HG03095 (cell line): ENCODE data around the gene ATP13A4.

Source experiments
- ATAC-seq: cut with Tn5 transposase; IDR thresholded peaks from one replicate; pipeline ENCODE4 v1.9.1; 2021; ENCODE audit warnings: moderate library complexity; ENCODE audit not compliant: unreplicated experiment

Gene ATP13A4

GRCh38 chr3:193554811-193555210 is at the start of gene ATP13A4:
TSS of gene ATP13A4 (minus strand) at chr3:193554895. CDS start at chr3:193554799, 96 bp downstream.
- no peak for ATAC-seq

GRCh38 chr3:193599393-193599792 is 44.7 kb upstream of the ATP13A4 start:
- ATAC-seq, result no peak

GRCh38 chr3:193598202-193598601 is 43.5 kb upstream of the ATP13A4 start:
- ATAC-seq, result no peak

- ATAC-seq, result no peak
These were observed 41.3 kb upstream of the ATP13A4 start for GRCh38 chr3:193595939-193596487.

GRCh38 chr3:193594946-193595689 is 40.4 kb upstream of the ATP13A4 start:
- ATAC-seq, result no peak

GRCh38 chr3:193593668-193594030 is 39.0 kb upstream of the ATP13A4 start:
- peak; percentile 12 for ATAC-seq

- ATAC-seq, result peak; percentile 98
These were observed 38.4 kb upstream of the ATP13A4 start, which contains the start of gene OPA1 for GRCh38 chr3:193592841-193593667. TSS of gene OPA1 (plus strand) at chr3:193593208. CDS start at chr3:193593378, 170 bp downstream.

GRCh38 chr3:193590088-193590856 is 35.6 kb upstream of the ATP13A4 start:
- ATAC-seq, result no peak

GRCh38 chr3:193589616-193590015 is 34.9 kb upstream of the ATP13A4 start:
- ATAC-seq, result no peak

GRCh38 chr3:193589129-193589528 is 34.4 kb upstream of the ATP13A4 start:
- no peak for ATAC-seq

- ATAC-seq, result no peak
These were observed 31.8 kb upstream of the ATP13A4 start for GRCh38 chr3:193586526-193586925.

- no peak for ATAC-seq
These were observed 30.8 kb upstream of the ATP13A4 start for GRCh38 chr3:193585530-193585929.

GRCh38 chr3:193574488-193575070 is 19.9 kb upstream of the ATP13A4 start:
- no peak for ATAC-seq

GRCh38 chr3:193573403-193574191 is 18.9 kb upstream of the ATP13A4 start:
- no peak for ATAC-seq

GRCh38 chr3:193572426-193572908 is 17.8 kb upstream of the ATP13A4 start:
- ATAC-seq, result peak; percentile 79

GRCh38 chr3:193569119-193569518 is 14.4 kb upstream of the ATP13A4 start:
- no peak for ATAC-seq

- ATAC-seq, result no peak
These were observed 9.3 kb upstream of the ATP13A4 start for GRCh38 chr3:193564012-193564411.

GRCh38 chr3:193563426-193563825 is 8.7 kb upstream of the ATP13A4 start:
- no peak for ATAC-seq

- no peak for ATAC-seq
These were observed 6.2 kb upstream of the ATP13A4 start for GRCh38 chr3:193560870-193561269.

- ATAC-seq, result no peak
These were observed 5.4 kb upstream of the ATP13A4 start for GRCh38 chr3:193560091-193560490.
